ENCODE results near the gene MACROH2A2. TPM values are rescaled to one million over a fixed set of nuclear protein-coding genes. Genes with fewer than 3 reads are reported as not detected.
A peak's percentile ranks its signal among the peaks of the same experiment; 100 is the strongest.

MACROH2A2 gene
- total RNA-seq, 1 donor, result 10.0 TPM

DNA sequence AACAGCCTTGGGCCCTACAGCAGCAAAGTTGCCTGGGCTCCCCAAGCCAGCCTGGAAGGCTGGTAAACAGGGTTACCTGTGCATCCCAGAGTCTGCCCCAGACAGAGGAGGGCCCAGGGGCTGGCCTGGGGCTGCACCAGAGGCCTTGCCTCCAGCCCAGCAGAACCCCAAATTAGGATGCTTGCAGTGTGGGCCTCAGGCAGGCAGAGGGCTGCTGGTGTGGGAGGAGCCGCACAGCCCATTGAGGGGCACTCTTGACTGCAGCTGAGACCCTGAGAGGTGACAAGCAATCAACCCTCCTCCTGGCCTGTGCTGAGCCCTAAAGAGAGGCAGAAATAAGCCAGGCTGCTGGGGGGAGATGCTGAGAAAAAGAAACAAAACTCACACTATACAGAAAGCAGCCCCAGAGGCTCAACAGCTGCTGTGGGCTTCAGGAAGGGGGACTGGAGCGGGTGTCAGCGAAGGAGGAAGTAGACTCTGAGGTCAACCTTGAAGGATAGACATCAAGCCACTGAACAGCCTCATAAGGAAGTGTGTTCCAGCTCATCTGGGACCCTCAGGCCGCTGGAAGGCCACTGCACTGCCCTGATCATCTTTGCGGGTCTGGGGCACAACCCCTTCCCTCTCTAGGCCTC lies 73.4 kb downstream of the MACROH2A2 start:
- DNase-seq (ENCODE audit: low read depth), result no peak
- no peak overlapping the region for H3K4me3 ChIP-seq (ENCODE audit: low read depth, low read length)
- TF ChIP-seq, protein P1, sequence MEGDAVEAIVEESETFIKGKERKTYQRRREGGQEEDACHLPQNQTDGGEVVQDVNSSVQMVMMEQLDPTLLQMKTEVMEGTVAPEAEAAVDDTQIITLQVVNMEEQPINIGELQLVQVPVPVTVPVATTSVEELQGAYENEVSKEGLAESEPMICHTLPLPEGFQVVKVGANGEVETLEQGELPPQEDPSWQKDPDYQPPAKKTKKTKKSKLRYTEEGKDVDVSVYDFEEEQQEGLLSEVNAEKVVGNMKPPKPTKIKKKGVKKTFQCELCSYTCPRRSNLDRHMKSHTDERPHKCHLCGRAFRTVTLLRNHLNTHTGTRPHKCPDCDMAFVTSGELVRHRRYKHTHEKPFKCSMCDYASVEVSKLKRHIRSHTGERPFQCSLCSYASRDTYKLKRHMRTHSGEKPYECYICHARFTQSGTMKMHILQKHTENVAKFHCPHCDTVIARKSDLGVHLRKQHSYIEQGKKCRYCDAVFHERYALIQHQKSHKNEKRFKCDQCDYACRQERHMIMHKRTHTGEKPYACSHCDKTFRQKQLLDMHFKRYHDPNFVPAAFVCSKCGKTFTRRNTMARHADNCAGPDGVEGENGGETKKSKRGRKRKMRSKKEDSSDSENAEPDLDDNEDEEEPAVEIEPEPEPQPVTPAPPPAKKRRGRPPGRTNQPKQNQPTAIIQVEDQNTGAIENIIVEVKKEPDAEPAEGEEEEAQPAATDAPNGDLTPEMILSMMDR (IDR thresholded peaks at IDR 0.05; ENCODE audit: insufficient read depth, low read length), result no peak

GRCh38 chr10:70126700-70127395 lies 74.2 kb downstream of the MACROH2A2 start:
- no peak overlapping the region for H3K4me3 ChIP-seq (ENCODE audit: low read depth, low read length)
- DNase-seq (ENCODE audit: low read depth), result no peak
- TF ChIP-seq, protein P1 (IDR thresholded peaks at IDR 0.05; ENCODE audit: insufficient read depth, low read length), result no peak

GRCh38 chr10:70130878-70131559 lies 78.4 kb downstream of the MACROH2A2 start:
- DNase-seq (ENCODE audit: low read depth), result peak; percentile 87
- peak overlapping the region; percentile 77 for H3K4me3 ChIP-seq (ENCODE audit: low read depth, low read length)

GRCh38 chr10:70131560-70131937 lies 78.9 kb downstream of the MACROH2A2 start:
- no peak for DNase-seq (ENCODE audit: low read depth)
- peak overlapping the region; percentile 77 for H3K4me3 ChIP-seq (ENCODE audit: low read depth, low read length)
- TF ChIP-seq, protein P1 (IDR thresholded peaks at IDR 0.05; ENCODE audit: insufficient read depth, low read length), result no peak

More at GRCh38 chr10:70130878-70131559, 78.4 kb downstream of the MACROH2A2 start:
- TF ChIP-seq, protein P1 (IDR thresholded peaks at IDR 0.05; ENCODE audit: insufficient read depth, low read length), result no peak

DNA sequence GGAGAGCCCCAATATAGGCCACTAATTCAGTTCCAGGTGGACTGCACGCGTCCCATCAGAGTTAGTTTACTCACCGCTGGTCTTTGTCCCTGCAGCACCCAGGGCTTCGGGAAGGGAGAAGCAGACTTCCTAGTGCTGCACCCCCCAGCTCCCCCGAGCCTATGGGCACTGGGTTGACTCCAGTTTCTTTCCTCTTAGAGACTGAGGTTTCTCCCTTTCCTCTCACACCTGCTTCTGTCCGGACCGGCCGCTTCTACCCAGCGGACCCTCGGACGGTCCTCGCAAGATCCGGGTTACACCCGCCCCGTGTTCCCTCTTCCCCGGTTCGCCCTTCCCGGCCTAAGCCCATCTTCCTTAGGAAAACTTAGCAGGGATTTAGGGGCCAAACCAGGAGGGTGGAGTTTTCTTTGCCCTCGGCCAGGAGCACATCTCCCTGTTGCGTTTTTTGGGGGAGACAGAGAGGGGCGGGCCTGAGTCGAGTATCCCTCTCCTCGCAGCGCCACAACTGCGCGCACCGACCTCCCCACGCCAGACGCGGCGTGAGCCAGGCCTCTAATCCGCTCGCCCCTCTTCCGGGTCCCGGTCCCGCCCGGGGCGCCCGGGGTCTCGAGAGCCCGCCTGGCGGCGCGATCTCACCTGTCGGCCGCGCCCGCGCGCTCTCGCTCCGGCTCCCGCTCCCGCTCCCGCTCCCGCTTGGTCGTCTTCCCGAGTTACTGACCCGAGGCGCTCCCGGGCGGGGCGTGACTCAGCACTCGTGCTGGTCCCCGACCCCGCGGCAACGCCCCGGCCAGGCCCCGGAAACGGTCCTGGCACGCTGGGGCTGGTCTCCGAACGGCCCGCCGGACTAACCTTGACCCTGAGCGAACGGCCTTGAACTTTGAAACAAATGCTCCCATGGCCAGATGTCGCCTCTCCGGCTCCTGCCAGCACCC lies 79.7 kb downstream of the MACROH2A2 start, which contains the start of gene AIFM2:
AIFM2 (minus strand) TSS at position 728 of the 932 bp plus-strand sequence. CDS start 8,741 bp downstream, outside the sequence.
- peak; percentile 59 for DNase-seq (ENCODE audit: low read depth)
- H3K4me3 ChIP-seq (ENCODE audit: low read depth, low read length), result peak within 1 kb of the TSS; percentile 77
- TF ChIP-seq, protein P1 (IDR thresholded peaks at IDR 0.05; ENCODE audit: insufficient read depth, low read length), result no peak

DNA sequence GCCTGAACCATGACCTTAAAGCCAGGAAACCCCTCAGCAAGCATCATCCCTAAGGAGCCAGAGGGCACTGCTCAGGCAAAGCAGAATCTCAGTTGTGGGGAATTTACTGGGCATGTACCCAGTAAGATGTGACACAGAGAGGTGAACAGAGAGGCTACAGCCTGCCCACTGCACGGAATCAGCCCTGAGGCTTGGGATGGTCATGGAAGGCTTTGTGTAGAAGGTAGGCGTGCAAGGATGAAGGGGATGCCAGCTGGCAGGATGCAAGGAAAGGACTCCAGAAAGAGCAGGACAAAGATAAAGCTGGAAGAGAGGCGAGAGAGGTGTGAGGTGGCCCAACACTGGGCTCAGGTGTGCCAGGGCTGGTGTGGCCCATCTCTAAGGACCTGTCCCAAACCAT lies 82.4 kb downstream of the MACROH2A2 start:
- no peak for DNase-seq (ENCODE audit: low read depth)
- H3K4me3 ChIP-seq (ENCODE audit: low read depth, low read length), result no peak overlapping the region
- TF ChIP-seq, protein P1 (IDR thresholded peaks at IDR 0.05; ENCODE audit: insufficient read depth, low read length), result no peak

Data from fibroblast of the aortic adventitia (primary cell).